NCI-H1105 treated with DMSO at 0.1 percent for 48 hours (cell line): ENCODE data around the gene CYP4F22.
A peak's percentile ranks its signal among the peaks of the same experiment; 100 is the strongest.

ENCODE experiments used
- DNase-seq: peaks from one replicate; lab custom pipeline; 2025; lab: John Stamatoyannopoulos, UW

CYP4F22 gene

GRCh38 chr19:15536350-15536749, 28.0 kb downstream of the CYP4F22 start:
- no peak for DNase-seq

DNA sequence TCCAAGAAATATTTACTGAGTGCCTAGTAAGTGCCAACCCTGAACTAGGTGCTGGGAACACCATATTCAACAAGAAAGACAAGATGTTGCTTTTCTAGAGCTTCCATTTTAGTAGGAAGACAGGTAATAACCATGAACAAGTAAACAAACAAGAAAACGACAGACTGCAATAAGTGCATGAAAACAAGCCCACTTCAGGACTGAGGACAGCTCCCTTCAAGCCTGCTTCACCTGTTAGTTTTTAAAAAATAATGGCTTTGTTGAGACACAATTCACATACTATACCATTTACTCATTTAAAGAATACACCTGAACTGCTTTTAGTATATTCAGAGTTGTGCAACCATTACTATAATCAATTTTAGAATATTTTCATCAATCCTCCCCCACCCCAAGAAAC, 30.4 kb downstream of the CYP4F22 start:
- no peak for DNase-seq

GRCh38 chr19:15539638-15540037, 31.3 kb downstream of the CYP4F22 start:
- no peak for DNase-seq

- DNase-seq: no peak
Observed at GRCh38 chr19:15540435-15540834, 32.1 kb downstream of the CYP4F22 start.

GRCh38 chr19:15544283-15544682, 36.0 kb downstream of the CYP4F22 start:
- no peak for DNase-seq

DNA sequence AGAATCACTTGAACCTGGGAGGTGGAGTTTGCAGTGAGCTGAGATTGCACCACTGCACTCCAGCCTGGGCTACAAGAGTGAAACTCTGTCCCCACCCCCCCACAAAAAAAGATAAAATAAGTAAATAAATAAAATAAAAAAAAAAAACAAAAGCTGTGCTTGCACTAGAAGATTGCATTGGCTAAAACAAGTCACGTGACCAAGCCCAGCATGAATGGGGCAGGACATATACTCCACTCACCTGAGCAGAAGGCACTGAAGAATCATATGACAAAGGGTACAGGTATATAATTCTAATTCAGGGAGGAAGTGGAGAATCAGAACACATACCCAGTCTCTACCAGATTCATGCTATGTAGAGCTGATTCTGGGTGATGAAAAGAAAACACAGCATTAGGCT, 36.6 kb downstream of the CYP4F22 start:
- DNase-seq: no peak

DNA sequence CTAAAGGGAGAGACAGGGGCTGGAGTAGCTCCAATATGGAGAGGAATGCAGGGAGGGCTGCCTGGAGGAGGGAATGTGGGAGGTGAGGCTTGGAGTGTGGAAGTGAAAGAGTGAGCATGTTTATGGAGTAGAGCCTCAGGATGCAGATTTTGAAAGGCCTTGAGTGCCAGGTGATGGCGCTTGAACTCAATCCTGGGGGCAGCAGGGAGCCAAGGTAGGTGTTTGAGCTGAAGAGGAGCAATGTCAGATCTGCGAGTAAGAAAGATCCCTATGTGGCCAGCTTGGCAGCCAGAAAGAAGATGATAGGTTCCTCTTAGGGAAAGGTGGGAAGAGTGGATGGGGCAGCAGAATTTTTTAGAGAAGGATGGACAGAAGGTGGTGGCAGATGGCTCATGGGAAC, 40.3 kb downstream of the CYP4F22 start:
- DNase-seq: no peak

DNA sequence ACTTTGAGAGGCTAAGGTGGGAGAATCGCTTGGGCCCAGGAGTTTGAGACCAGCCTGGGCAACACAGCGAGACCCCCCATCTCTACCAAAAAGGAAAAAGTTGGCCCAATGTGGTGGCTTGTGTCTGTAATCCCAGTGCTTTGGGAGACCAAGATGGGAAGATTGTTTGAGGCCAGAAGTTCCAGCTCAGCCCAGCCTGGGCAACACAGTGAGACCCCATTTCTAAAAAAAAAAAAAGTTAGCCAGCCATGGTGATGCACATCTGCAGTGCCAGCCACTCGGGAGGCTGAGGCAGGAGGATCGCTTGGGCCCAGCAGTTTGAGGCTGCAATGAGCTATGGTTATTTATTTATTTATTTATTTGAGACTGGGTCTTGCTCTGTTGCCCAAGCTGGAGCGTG, 41.3 kb downstream of the CYP4F22 start:
- DNase-seq: no peak

- no peak for DNase-seq
Observed at GRCh38 chr19:15550273-15550672, 41.9 kb downstream of the CYP4F22 start.

DNA sequence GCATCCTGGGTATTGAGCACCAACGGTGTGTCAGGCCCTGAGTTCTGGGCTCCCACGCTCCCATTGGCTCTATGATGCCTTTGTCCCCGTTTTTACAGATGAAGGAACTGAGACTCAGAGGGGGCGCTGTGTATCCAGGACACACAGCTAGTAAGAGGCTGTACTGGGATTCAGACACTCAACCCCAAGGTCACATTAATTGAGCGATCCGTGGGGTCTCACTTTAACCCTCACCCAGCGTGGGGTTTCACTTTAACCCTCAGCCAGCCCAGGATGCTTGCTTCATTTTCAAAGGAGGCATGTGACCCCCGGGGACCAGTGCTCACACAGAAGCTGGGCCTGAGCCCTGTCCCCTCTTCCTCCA, 42.6 kb downstream of the CYP4F22 start:
- no peak for DNase-seq

- peak; percentile 7 for DNase-seq
Observed at GRCh38 chr19:15551293-15552004, 43.1 kb downstream of the CYP4F22 start.

DNA sequence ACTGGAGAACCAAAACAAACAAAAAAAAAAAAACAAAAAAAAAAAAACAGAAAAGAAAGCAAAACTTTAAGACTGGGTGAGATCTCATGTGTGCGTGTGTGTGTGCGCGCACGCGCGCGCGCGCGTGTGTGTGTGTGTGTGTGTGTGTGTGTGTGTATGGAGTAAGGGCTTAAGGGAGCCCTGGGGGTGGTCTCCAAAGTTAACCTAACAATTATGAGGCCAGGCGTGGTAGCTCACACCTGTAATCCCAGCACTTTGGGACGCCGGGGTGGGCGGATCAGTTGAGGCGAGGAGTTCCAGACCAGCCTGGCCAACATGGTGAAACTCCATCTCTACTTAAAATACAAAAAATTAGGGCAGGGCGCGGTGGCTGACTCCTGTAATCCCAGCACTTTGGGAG, 46.7 kb downstream of the CYP4F22 start:
- DNase-seq: no peak

DNA sequence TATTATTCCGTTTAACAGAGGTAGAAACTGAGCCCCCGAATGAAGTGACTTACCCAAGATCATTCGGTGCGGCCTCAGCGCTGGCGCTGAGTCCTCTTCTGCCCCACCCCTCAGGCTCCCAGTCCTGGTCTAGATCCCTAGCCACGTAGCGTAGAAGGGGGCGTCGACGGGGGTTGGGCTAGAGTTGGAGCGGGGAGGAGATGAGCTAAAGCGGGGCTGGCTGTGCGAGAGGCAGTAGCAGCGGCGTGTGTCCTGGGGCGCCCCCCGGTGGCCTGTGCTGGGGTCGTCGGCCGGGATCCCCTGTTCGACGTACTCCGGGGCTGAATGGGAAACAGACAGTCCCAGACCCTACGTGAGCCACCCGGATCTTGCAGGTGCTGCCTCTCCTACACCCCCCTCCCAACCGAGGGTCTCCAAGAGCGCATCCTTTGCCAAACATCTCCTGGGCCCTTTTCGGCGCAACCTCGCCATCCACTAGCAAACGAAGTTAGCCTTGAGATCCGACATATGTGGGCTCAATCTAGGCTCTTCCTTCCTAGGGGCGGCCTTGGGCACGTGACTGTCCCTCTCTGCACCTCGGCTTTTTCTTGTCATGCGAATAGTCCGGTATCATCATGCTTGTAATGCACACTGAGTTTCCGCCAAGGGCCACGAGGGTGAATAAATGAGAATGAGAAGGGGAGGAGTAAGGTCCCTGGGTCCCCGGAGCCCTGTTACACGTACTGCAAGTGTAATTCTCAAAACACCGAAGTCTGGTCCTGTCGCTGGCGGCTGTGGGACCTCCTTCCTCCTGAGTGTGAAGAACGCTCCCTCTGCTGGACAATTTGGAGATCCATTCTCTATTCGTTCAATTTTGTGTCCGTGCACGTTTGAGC, 47.7 kb downstream of the CYP4F22 start:
- peak; percentile 79 for DNase-seq

DNA sequence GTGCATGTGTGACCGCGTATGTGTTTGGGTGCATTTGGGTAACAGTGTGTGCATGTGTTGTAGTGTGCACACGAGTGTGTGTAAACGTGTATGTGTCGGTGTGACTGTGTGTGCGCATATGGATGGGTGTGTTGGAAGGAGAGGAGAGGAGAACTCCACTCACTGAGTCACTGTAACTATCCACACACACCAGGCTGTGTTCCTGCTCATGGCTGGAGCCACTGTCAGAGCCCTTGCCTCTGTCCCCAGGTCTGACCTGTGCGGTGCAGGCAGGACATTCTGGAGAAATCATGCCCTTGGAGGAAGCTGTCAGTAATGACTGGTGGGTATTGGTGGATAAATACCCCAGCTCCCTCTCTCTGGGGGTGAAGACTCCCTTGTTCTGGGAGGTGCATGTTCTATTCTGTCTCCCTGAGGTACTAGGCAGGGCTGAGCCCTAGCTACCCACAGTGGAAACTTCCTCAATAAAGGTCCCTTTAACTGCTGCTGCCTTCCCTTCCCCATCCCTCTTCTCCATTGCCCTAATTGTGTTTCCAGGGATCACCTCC, 48.4 kb downstream of the CYP4F22 start:
- DNase-seq: no peak

DNA sequence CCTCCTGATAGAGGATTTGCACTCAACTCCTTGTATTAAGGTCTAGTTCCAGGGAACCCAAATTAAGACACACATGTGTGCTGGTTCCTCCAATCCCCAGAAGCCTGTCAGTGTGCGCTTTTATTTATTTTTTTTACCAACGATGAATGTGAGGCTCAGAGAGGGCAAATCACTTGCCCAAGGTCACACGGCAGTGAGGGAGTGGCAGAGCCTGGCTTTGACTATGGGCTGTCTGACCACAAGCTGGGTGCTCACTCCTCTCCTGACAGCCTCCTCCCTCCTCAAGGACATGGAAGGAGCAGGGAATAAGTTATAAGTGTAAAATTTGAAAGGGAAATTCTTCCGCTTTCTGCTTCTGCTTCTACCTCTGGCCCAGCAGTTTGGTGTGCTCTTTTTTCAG, 48.9 kb downstream of the CYP4F22 start:
- DNase-seq: no peak

- no peak for DNase-seq
Observed at GRCh38 chr19:15562145-15562544, 53.8 kb downstream of the CYP4F22 start.

DNA sequence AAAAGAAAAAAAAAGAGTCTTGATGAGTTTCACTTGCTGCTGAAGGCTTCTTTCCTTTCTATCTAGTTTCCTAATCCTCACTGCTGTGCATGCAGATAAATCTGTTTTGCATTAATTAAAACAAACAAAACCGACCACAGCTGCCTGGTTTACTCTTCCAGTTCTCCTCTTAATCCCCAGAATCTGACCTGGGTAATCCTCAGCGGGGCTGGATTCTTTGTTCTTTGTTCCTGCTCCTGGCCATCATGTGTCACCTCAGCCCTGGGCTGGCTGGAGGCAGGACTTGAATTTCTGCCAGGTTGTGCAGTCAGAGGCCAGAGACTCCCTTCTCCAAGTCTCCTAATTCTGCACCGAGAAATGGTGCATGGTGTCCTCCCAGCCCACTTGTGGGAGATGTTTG, 54.5 kb downstream of the CYP4F22 start:
- no peak for DNase-seq

GRCh38 chr19:15563325-15563794, 55.0 kb downstream of the CYP4F22 start:
- peak; percentile 30 for DNase-seq

DNA sequence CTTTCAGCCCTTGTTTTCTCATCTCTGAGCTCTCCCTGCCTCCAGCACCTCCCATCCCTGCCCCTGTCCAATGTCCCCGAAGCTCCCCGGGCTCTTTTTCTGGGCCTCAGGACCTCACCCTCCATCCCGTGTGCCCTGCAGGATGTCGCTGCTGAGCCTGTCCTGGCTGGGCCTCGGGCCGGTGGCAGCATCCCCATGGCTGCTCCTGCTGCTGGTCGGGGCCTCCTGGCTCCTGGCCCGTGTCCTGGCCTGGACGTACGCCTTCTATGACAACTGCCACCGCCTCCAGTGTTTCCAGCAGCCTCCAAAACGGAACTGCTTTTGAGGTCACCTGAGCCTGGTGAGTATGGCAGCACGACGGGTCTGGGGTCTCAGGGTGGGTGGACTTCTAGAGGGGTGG, 55.6 kb downstream of the CYP4F22 start:
- no peak for DNase-seq

GRCh38 chr19:15564534-15565168, 56.3 kb downstream of the CYP4F22 start:
- DNase-seq: no peak

- no peak for DNase-seq
Observed at GRCh38 chr19:15570420-15570819, 62.1 kb downstream of the CYP4F22 start.

GRCh38 chr19:15575406-15575805, 67.1 kb downstream of the CYP4F22 start:
- DNase-seq: no peak
